HG03196 (cell line): ENCODE data around the gene CD84.
"Not testable (repeated sequence)": the region's sequence is repeated elsewhere in the genome, so short reads cannot be mapped to it uniquely, and the experiment has no call there.

ENCODE experiments used
- ATAC-seq: cut with Tn5 transposase; IDR thresholded peaks from one replicate; pipeline ENCODE4 v1.9.1; 2021; ENCODE audit not compliant: unreplicated experiment

CD84 gene

DNA sequence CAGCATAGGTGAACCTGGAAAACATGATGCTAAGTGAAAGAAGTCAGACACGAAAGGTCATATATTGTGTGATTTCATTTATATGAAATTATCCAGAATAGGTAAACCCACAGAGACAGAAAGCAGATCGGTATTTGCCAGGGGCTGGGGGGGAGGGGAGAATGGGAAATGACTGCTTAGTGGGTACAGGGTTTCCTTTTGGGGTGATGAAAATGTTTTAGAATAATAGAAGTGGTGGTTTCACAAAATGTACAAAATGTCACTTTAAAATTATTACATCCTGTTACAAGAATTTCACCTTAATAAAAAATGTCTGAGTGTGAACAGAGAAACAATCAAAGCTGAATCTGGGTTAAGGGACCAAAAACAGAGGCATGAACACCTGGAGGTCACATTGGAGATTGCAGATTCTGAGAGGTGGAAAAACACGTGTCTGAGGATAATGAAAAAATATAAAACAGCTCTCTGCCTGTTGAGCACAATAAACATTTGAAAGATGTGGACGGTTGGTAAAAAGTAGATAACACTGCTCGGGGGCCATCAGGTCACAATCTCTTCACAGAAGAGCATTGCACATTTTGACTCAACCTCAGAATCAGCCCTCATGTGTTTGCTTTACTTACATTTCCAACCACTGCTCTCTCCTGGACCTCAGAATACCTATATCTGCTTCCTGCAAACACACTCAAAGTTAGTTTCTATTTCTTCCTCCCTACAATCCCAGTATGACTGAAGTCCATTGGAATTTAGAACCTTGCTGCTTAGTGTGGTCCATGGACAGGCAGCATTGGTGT lies 59.5 kb downstream of the CD84 start:
- no peak for ATAC-seq

DNA sequence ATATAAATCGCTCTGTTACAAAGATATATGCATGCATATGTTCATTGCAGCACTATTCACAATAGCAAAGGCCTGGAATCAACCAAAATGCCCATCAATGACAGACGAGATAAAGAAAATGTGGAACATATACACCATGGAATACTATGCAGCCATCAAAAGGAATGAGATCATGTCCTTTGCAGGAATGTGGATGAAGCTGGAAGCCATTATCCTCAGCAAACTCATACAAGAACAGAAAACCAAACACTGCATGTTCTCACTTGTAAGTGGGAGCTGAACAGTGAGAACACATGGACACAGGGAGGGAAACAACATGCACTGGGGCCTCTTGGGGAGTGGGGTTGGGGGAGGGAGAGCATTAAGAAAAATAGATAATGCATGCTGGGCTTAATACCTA lies 61.8 kb downstream of the CD84 start:
- ATAC-seq = not testable (repeated sequence)

DNA sequence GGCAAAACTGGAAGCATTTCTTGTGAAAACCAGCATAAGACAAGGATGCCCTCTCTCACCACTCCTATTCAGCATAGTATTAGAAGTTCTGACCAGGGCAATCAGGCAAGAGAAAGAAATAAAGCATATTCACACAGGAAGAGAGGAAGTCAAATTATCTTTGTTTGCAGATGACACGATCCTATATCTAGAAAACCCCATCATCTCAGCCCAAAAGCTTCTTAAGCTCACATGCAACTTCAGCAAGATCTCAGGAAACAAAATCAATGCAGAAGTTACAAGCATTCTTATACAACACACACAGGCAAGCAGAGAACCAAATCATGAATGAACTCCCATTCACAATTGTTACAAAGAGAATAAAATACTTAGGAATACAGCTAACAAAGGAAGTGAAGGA lies 63.4 kb downstream of the CD84 start:
- not testable (repeated sequence) for ATAC-seq

DNA sequence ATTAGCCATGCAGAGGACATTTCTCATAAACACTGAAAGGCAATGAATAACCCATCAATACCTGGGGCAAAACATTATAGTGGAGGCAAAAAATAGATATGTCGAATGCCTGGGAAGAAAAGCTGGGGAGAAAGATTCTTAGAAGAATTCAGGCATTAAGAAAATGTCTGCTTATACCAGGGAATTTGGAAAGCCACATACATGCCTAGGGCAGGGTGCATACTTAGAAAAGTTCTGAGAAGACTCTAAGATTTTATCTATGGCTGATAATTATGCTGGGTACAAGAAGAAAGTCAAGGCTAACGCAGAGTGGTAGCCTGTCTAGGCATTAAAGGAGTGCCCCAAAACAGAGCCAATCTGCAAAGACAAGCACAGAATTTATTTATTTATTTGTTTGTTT lies 74.6 kb downstream of the CD84 start:
- ATAC-seq = no peak

DNA sequence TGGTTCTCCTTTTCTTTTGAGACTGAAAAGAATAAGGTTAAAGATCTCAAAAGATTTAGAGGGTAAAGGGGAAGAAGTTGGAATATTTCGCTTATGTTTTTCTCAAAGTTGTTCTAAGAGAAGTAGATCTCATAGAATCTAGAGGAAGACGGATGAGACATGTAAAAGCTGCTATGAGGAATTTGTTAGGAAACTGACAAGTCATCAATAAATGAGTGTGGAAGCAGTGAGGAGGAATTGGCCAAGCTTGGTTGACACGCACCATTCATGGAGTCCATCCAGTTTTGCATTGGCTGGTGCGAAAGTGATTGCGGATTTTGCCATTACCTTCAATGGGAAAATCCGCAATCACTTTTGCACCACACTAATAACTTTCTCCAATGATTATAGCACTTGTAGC lies 76.2 kb downstream of the CD84 start:
- ATAC-seq = no peak

DNA sequence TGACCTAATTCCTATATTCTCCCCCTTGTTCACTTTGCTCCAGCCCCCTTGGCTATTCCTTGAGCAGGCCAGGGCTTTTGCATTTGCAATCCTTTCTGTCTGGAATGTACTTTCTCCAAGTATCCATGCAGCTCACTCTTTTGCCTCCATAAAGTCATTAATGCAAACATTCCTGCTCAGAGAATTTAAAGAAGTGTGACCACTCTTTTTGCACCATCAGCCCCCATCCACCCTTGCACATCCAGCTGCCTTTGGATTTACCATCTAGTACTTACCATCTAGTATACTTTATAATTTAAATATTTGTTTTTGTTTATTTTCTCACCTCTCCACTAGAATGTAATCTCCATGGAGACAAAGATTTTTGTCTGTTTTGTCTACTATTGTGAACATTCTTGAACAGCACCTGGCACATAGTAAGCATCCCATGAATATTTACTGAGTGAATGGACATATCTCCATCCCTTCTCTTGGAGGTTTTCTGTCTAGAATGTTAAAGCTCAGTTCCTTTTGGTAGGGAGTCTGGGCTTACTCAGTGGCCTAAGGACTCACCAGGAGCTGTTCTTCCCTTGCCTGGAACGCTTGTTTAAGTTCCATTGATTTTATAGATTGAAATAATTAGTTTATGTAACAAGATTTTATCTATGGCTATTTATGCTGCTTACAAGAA lies 78.8 kb downstream of the CD84 start:
- ATAC-seq = no peak

DNA sequence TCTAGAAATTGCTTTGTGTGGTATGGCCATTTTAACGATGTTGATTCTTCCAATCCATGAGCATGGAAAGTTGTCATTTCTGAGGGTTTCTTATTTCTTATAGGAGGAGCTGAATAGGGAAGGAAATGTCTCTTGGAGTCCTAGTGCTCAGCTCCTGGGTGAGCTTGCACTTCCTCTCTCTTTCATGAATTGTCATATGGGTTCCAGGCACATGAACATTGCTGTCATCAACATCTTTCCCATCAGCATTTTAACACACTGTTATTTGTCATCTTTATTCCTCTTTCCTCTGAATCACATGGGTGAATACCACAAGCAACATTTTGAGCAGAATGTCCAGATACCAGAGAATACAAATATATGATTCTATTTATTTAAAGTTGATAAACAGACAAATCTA lies 79.7 kb downstream of the CD84 start:
- no peak for ATAC-seq

DNA sequence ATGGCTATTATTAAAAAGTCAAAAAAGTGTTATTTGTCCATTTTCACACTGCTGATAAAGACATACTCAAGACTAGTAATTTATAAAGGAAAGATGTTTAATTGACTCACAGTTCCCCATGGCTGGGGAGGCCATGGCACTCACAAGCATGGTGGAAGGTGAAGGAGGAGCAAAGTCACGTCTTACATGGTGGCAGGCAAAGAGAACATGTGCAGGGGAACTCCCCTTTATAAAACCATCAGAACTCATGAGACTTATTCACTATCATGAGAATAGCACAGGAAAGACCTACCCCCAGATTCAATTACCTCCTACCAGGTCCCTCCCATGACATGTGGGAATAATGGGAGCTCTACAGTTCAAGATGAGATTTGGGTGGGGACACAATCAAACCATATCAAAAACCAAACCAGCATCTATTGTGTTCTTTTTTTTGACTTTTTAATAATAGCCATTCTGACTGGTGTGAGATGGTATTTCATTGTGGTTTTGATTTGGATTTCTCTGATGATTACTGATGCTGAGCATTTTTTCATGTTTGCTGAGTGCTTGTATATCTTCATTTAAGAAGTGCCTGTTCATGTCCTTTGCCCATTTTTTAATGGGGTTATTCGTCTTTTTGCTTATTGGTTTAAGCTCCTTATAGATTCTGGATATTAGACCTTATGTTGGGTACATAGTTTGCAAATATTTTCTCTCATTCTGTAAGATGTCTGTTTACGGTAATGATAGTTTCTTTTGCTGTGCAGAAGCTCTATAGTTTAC lies 80.8 kb downstream of the CD84 start:
- not testable (repeated sequence) for ATAC-seq

DNA sequence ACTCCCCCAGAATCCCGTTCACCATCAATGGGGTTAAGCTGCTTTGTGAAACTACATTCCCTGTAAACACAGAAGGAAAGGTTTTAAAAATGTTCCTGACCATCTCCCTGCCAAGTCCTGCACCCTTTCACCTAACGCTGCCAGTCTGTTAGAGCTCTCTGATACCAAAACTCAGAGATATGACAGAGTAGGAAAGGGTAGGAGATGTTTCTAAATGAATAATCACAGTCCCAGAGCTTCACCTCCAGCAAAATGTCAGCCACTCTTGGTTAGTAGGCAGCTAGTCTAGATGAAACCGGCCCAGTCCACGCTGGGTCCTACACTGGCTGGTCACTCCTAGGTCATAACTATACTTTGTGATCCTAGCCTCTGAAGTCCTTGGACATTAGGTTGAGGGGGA lies 83.0 kb downstream of the CD84 start:
- ATAC-seq = no peak

DNA sequence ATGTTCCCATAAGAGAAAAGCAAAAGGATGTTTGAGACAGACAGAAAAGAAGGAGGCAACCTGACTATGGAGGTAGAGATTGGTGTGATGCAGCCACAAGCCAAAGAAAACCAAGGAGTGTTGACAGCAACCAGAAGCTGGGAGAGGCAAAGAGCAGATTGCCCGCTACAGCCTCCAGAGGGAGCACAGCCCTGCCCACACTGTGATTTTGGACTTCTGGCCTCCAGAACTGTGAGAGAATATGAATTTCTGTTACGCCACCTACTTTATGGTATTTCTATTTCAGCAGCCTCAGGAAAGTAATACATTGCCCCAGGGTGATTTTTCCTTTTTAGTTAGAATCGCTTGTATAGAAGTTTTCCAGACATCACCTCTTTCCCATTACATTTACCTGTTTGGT lies 84.7 kb downstream of the CD84 start:
- ATAC-seq = no peak

DNA sequence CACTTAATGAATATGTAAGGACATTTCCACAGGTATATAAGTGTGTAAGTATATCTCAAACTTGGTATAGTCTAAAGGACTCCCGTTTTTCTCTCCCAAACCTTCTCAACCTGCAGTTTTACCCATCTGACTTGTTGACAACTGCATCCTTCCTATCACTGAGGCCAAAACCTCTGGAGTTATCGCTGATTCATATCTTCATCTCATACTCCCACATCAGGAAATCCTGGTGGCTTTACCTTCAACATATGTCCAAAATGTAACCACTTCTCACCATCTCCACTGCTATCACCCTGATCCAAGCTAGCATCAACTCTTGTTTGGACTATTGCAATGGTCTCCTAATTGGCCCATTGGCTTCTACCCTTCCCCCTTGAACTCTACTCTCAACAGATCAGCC lies 86.7 kb downstream of the CD84 start:
- no peak for ATAC-seq

DNA sequence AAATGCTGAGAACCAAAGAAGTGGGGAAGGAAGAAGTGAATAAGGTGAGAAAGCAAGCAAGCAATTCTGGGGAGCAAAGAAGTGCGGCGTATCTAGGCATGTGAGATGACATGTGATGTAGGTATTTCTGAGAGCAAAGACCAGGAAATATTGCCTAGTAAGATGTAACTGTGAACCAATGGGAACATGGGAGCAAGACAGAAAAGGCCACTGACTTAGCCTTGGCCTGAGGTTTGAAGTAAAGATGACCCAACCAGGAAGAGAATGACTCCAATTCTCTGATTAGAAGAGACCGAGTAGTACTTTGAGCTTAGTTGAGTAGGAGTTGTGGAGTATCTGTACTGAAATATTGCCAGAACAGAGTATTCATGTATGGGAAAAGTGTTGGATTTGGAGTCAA lies 87.3 kb downstream of the CD84 start:
- ATAC-seq = no peak
